IMR-90 (cell line): ENCODE measurements around the gene CNTN4. TPM values are rescaled to one million over a fixed set of nuclear protein-coding genes. Genes with fewer than 3 reads are reported as not detected.

Source experiments
- ATAC-seq: fragments of 200-7000 bp; cut with Tn5 transposase; 2 replicates; pipeline ENCODE4 v1.9.1; 2020; ENCODE audit warnings: low read depth, mild to moderate bottlenecking, moderate library complexity
- BruUV-seq: library from RNA; stranded (reverse); fragments of 400-500 nt; replicated peaks from 2 replicates; lab custom pipeline; 2021; lab: Mats Ljungman, UMichigan
- CTCF ChIA-PET: fragments of 300-600 bp; formaldehyde crosslinking; extraction: SDS; loops from one replicate; lab custom pipeline; 2021; ENCODE audit warnings: antibody characterized with exemption; lab: Yijun Ruan, JAX
- POLR2A ChIA-PET: fragments of 300-600 bp; sonication (Branson Sonifier 250); formaldehyde crosslinking; loops from one replicate; lab custom pipeline; 2022; ENCODE audit warnings: antibody characterized with exemption; ENCODE audit not compliant: unreplicated experiment; lab: Charles Lee
- DNase-seq: peaks from one replicate; pipeline ENCODE4 v3.0.0; 2013
- H2AFZ ChIP-seq: replicated peaks from 2 replicates; pipeline ENCODE3; 2013; ENCODE audit warnings: low read length, mild to moderate bottlenecking; ENCODE audit not compliant: poor library complexity
- H2AK5ac ChIP-seq: 2 replicates; pipeline ENCODE4 v1.6.1; 2013; ENCODE audit warnings: low read depth, low read length, inconsistent platforms
- H2AK9ac ChIP-seq: replicated peaks from 2 replicates; pipeline ENCODE3; 2013; ENCODE audit warnings: mild to moderate bottlenecking, low read depth, low read length, moderate library complexity; ENCODE audit not compliant: poor library complexity
- H2BK120ac ChIP-seq: 2 replicates; pipeline ENCODE4 v1.6.1; 2013; ENCODE audit warnings: low read depth, low read length, inconsistent platforms
- H2BK15ac ChIP-seq: 3 replicates; pipeline ENCODE4 v1.6.1; 2013; ENCODE audit warnings: low read depth, low read length, inconsistent platforms
- H2BK20ac ChIP-seq: 2 replicates; pipeline ENCODE4 v1.6.1; 2013; ENCODE audit warnings: low read depth, mild to moderate bottlenecking, inconsistent platforms, low read length, moderate library complexity
- H2BK5ac ChIP-seq: 2 replicates; pipeline ENCODE4 v1.6.1; 2013; ENCODE audit warnings: mild to moderate bottlenecking, low read depth, low read length, inconsistent platforms; ENCODE audit not compliant: poor library complexity, severe bottlenecking
- H3K14ac ChIP-seq: replicated peaks from 2 replicates; pipeline ENCODE4 v1.6.1; 2013; ENCODE audit warnings: low read depth, low read length, inconsistent platforms
- H3K18ac ChIP-seq: 2 replicates; pipeline ENCODE4 v1.6.1; 2013; ENCODE audit warnings: low read depth, low read length, control low read depth
- H3K23ac ChIP-seq: 2 replicates; pipeline ENCODE4 v1.6.1; 2013; ENCODE audit warnings: low read depth, low read length, inconsistent platforms
- H3K27ac ChIP-seq: 2 replicates; pipeline ENCODE4 v1.5.1; 2013; ENCODE audit warnings: mild to moderate bottlenecking, control low read depth, low read length; ENCODE audit not compliant: insufficient read depth
- H3K27me3 ChIP-seq: 2 replicates; pipeline ENCODE4 v1.6.1; 2013; ENCODE audit warnings: low read length; ENCODE audit not compliant: control insufficient read depth, insufficient read depth
- H3K36me3 ChIP-seq: 2 replicates; pipeline ENCODE4 v1.6.1; 2013; ENCODE audit warnings: low read length, mixed read lengths; ENCODE audit not compliant: control insufficient read depth, insufficient read depth
- H3K4ac ChIP-seq: 2 replicates; pipeline ENCODE4 v1.6.1; 2013; ENCODE audit warnings: low read depth, low read length, inconsistent platforms
- H3K4me1 ChIP-seq: 2 replicates; pipeline ENCODE4 v1.6.1; 2013; ENCODE audit warnings: low read length, mixed read lengths; ENCODE audit not compliant: control insufficient read depth, insufficient read depth
- H3K4me2 ChIP-seq: 2 replicates; pipeline ENCODE4 v1.6.1; 2013; ENCODE audit warnings: low read depth, mild to moderate bottlenecking, control low read depth, low read length, moderate library complexity
- H3K4me3 ChIP-seq: 2 replicates; pipeline ENCODE4 v1.5.1; 2013; ENCODE audit warnings: low read depth, mild to moderate bottlenecking, control low read depth, low read length, moderate library complexity; ENCODE audit not compliant: insufficient read depth
- H3K56ac ChIP-seq: 2 replicates; pipeline ENCODE4 v1.6.1; 2013; ENCODE audit warnings: low read length, inconsistent platforms; ENCODE audit not compliant: insufficient read depth; ENCODE audit errors: extremely low read depth
- H3K79me1 ChIP-seq, 2 experiments: 2 replicates each; pipeline ENCODE4 v1.6.1; 2013; ENCODE audit warnings: low read length in 2 of 2, inconsistent platforms in 1 of 2, low read depth in 1 of 2
- H3K9ac ChIP-seq: 2 replicates; pipeline ENCODE4 v1.6.1; 2013; ENCODE audit warnings: low read depth, low read length, control low read depth
- H3K9me1 ChIP-seq: 2 replicates; pipeline ENCODE4 v1.6.1; 2013; ENCODE audit warnings: low read length, inconsistent platforms; ENCODE audit not compliant: insufficient read depth
- H3K9me3 ChIP-seq: 2 replicates; pipeline ENCODE4 v1.6.1; 2013; ENCODE audit warnings: low read length; ENCODE audit not compliant: control insufficient read depth, insufficient read depth
- H4K20me1 ChIP-seq: 2 replicates; pipeline ENCODE4 v1.6.1; 2013; ENCODE audit warnings: low read length, inconsistent platforms; ENCODE audit not compliant: insufficient read depth
- H4K5ac ChIP-seq: 2 replicates; pipeline ENCODE4 v1.6.1; 2013; ENCODE audit warnings: mild to moderate bottlenecking, low read depth, low read length, control low read depth
- H4K8ac ChIP-seq, 2 experiments: 2 replicates each; pipeline ENCODE4 v1.6.1; 2013; ENCODE audit warnings: low read depth in 2 of 2, low read length in 2 of 2, control low read depth in 1 of 2, inconsistent platforms in 1 of 2
- H4K91ac ChIP-seq: 2 replicates; pipeline ENCODE4 v1.6.1; 2013; ENCODE audit warnings: low read depth, low read length, inconsistent platforms; ENCODE audit not compliant: insufficient read depth
- BHLHE40 ChIP-seq: fragments of 150-350 bp; IDR thresholded peaks from 2 replicates; pipeline ENCODE4 v1.6.1; 2016; ENCODE audit warnings: mild to moderate bottlenecking, low read depth, low read length
- CEBPB ChIP-seq: IDR thresholded peaks from 2 replicates; pipeline ENCODE4 v1.6.1; 2012; ENCODE audit warnings: low read depth, low read length, improper control_type of control experiment
- CTCF ChIP-seq: conservative IDR thresholded peaks from 2 replicates; pipeline ENCODE4 v1.5.1; 2012; ENCODE audit warnings: mild to moderate bottlenecking, low read depth, low read length, improper control_type of control experiment
- FOS ChIP-seq: fragments of 150-350 bp; IDR thresholded peaks from 2 replicates; pipeline ENCODE4 v1.6.1; 2016; ENCODE audit warnings: low read depth, low read length
- MAFK ChIP-seq: IDR thresholded peaks from 2 replicates; pipeline ENCODE4 v1.6.1; 2012; ENCODE audit warnings: low read depth, low read length, improper control_type of control experiment
- MXI1 ChIP-seq: IDR thresholded peaks from 2 replicates; pipeline ENCODE4 v1.6.1; 2012; ENCODE audit warnings: low read depth, mild to moderate bottlenecking, low read length, moderate library complexity, borderline replicate concordance
- NFE2L2 ChIP-seq: fragments of 150-350 bp; IDR thresholded peaks from 2 replicates; pipeline ENCODE4 v1.6.1; 2016; ENCODE audit warnings: low read depth, mild to moderate bottlenecking, low read length
- POLR2A ChIP-seq: IDR thresholded peaks from 2 replicates; pipeline ENCODE4 v1.6.1; 2012; ENCODE audit warnings: mild to moderate bottlenecking, low read depth, low read length
- RAD21 ChIP-seq: IDR thresholded peaks from 2 replicates; pipeline ENCODE4 v1.6.1; 2012; ENCODE audit warnings: low read length, improper control_type of control experiment
- RCOR1 ChIP-seq: IDR thresholded peaks from 2 replicates; pipeline ENCODE4 v1.6.1; 2012; ENCODE audit warnings: mild to moderate bottlenecking, low read length, improper control_type of control experiment; ENCODE audit not compliant: insufficient replicate concordance
- SMC3 ChIP-seq: fragments of 150-350 bp; IDR thresholded peaks from 2 replicates; pipeline ENCODE4 v1.6.1; 2016; ENCODE audit warnings: low read depth, mild to moderate bottlenecking, antibody characterized with exemption, low read length, moderate library complexity
- USF2 ChIP-seq: fragments of 150-350 bp; IDR thresholded peaks from 2 replicates; pipeline ENCODE4 v1.6.1; 2017; ENCODE audit warnings: mild to moderate bottlenecking, antibody characterized with exemption, low read length, low read depth
- WGBS, 2 experiments: methylation state at CpG; one replicate each; pipeline versions ENCODE4 v1.1.5 to v1.1.7; 2013; ENCODE audit warnings: missing lambda C conversion rate in 2 of 2; ENCODE audit not compliant: insufficient read length in 1 of 2; ENCODE audit errors: extremely low coverage in 2 of 2; 5-methylcytosine and 5-hydroxymethylcytosine counted together
- dilution Hi-C: fragments of 300-500 bp; cut with HindIII; formaldehyde crosslinking; loops from one replicate; pipeline ENCODE4 v1.14.3; 2018; ENCODE audit warnings: low sequenced_read_pairs; ENCODE audit not compliant: unreplicated experiment
- in situ Hi-C: fragments of 300-500 bp; cut with MboI; formaldehyde crosslinking; loops from 3 replicates; pipeline ENCODE4 v1.14.3; 2019; ENCODE audit warnings: low sequenced_read_pairs, inconsistent platforms, mixed read lengths
- intact Hi-C: fragments of 100-400 bp; cut with micrococcal nuclease; formaldehyde crosslinking; loops from 2 replicates; pipeline ENCODE4 v1.10.0; 2022
- polyA plus RNA-seq, 3 experiments: library from polyadenylated mRNA; depleted of rRNA; stranded (reverse); fragments of >200 nt; gene quantifications; 2 replicates each; pipeline ENCODE4 v1.2.3, GENCODE V29; 2012; ENCODE audit warnings: low replicate concordance in 1 of 3
- total RNA-seq: library from RNA; depleted of rRNA; stranded (reverse); fragments of >200 nt; gene quantifications from 2 replicates; pipeline ENCODE4 v1.2.3, GENCODE V29; 2012

Gene CNTN4
- total and polyA plus RNA-seq, 2 of the 4 experiments (the other 2 are of a cell fraction) = under 0.01 TPM; not detected in 1

- H3K14ac ChIP-seq = no peak overlapping the region
- no peak overlapping the region for H4K8ac ChIP-seq
- no peak overlapping the region for H3K27ac ChIP-seq
- no peaks in the 10 kb centered on the region for H4K20me1 ChIP-seq
- H2BK5ac ChIP-seq = no peak overlapping the region
- no peaks in the 10 kb centered on the region for H3K27me3 ChIP-seq
- ChIA-PET CTCF (no interaction called here), POLR2A (no interaction called here)
- TF ChIP-seq CTCF (no peak), RCOR1 (no peak), MXI1 (no peak), FOS (no peak), POLR2A (no peak), SMC3 (no peak), RAD21 (no peak), USF2 (no peak), NFE2L2 (no peak), BHLHE40 (no peak), CEBPB (no peak), MAFK (no peak)
- H4K5ac ChIP-seq = no peak overlapping the region
- no TSS peak for BruUV-seq
- no peak overlapping the region for H3K23ac ChIP-seq
- no peaks in the 10 kb centered on the region for H3K36me3 ChIP-seq
- H2AK5ac ChIP-seq = no peak overlapping the region
- intact Hi-C loops = no loop called here
- H2BK20ac ChIP-seq = no peak overlapping the region
- ATAC-seq (no peak), DNase-seq (no peak)
- in situ Hi-C loops = no loop called here
- no peak overlapping the region for H3K4me2 ChIP-seq
- 17% methylated on average over 1 of the region's 1 CpG; no CpG with 5 or more reads in 1 of the 2 experiments for WGBS, 2 experiments
- H3K9me1 ChIP-seq = no peaks in the 10 kb centered on the region
- no peak overlapping the region for H3K4ac ChIP-seq
- no peak overlapping the region for H2AK9ac ChIP-seq
- peaks cover 16% of the 10 kb centered on the region for H3K9me3 ChIP-seq
- no peak overlapping the region for H3K9ac ChIP-seq
- H3K79me1 ChIP-seq = no peaks in the 10 kb centered on the region
- H4K91ac ChIP-seq = no peak overlapping the region
- no peak overlapping the region for H3K4me3 ChIP-seq
- no peak overlapping the region for H3K18ac ChIP-seq
- H3K4me1 ChIP-seq = no peaks in the 10 kb centered on the region
- no peak overlapping the region for H2BK120ac ChIP-seq
- no peak overlapping the region for H2BK15ac ChIP-seq
- dilution Hi-C loops = no loop called here
- H3K56ac ChIP-seq = no peak overlapping the region
- H2AFZ ChIP-seq = no peak overlapping the region
These were observed 840.0 kb downstream of the CNTN4 start for GRCh38 chr3:2938711-2939110.
